HepG2 (cell line): ENCODE results near the gene DAZAP1. TPM values are rescaled to one million over a fixed set of nuclear protein-coding genes. Genes with fewer than 3 reads are reported as not detected.

Source experiments
- E2F1 ChIP-seq: sonication (generic); formaldehyde crosslinking; IDR thresholded peaks from 2 replicates; pipeline ENCODE4 v1.5.0; 2020; ENCODE audit warnings: missing genetic modification reagents
- ELK4 ChIP-seq: sonication (generic); formaldehyde crosslinking; IDR thresholded peaks from 2 replicates; pipeline ENCODE4 v1.9.0; 2021; ENCODE audit warnings: missing genetic modification reagents, borderline replicate concordance
- KIAA2018 ChIP-seq: sonication (generic); formaldehyde crosslinking; IDR thresholded peaks from 2 replicates; pipeline ENCODE4 v1.5.0; 2020; ENCODE audit warnings: mild to moderate bottlenecking, missing genetic modification reagents, borderline replicate concordance
- PHF20 ChIP-seq: sonication (generic); formaldehyde crosslinking; IDR thresholded peaks from 2 replicates; pipeline ENCODE4 v1.5.0; 2020; ENCODE audit warnings: mild to moderate bottlenecking, missing genetic modification reagents
- YEATS2 ChIP-seq: sonication (generic); formaldehyde crosslinking; IDR thresholded peaks from 2 replicates; pipeline ENCODE4 v1.4.0; 2020; ENCODE audit warnings: missing genetic modification reagents, borderline replicate concordance
- ZBTB26 ChIP-seq: IDR thresholded peaks from 2 replicates; pipeline ENCODE4 v1.6.1; 2016; ENCODE audit warnings: missing compliant biosample characterization, missing genetic modification reagents, borderline replicate concordance
- ZBTB7B ChIP-seq: sonication (generic); formaldehyde crosslinking; IDR thresholded peaks from 2 replicates; pipeline ENCODE4 v1.4.0; 2020; ENCODE audit warnings: missing genetic modification reagents
- ZIK1 ChIP-seq: sonication (generic); formaldehyde crosslinking; IDR thresholded peaks from 2 replicates; pipeline ENCODE4 v1.5.0; 2020; ENCODE audit warnings: mild to moderate bottlenecking, low read depth, missing genetic modification reagents, borderline replicate concordance
- ZNF333 ChIP-seq: sonication (generic); formaldehyde crosslinking; IDR thresholded peaks from 2 replicates; pipeline ENCODE4 v1.4.0; 2020; ENCODE audit warnings: mild to moderate bottlenecking, missing genetic modification reagents, borderline replicate concordance
- ZNF460 ChIP-seq: sonication (generic); formaldehyde crosslinking; IDR thresholded peaks from 2 replicates; pipeline ENCODE4 v1.5.1; 2020; ENCODE audit warnings: missing genetic modification reagents, mild to moderate bottlenecking, borderline replicate concordance
- ZNF543 ChIP-seq: sonication (generic); formaldehyde crosslinking; IDR thresholded peaks from 2 replicates; pipeline ENCODE4 v1.4.0; 2020; ENCODE audit warnings: mild to moderate bottlenecking, missing genetic modification reagents
- ZNF770 ChIP-seq: sonication (generic); formaldehyde crosslinking; IDR thresholded peaks from 2 replicates; pipeline ENCODE4 v1.5.0; 2020; ENCODE audit warnings: mild to moderate bottlenecking, missing genetic modification reagents
- polyA plus RNA-seq, 8 experiments: library from polyadenylated mRNA; depleted of rRNA in 3 of 8; stranded (reverse) in 7 of 8; unstranded in 1 of 8; fragments of >200 nt; fragmentation: Illumina TruSeq in 4 of 8; extraction: Trizol in 4 of 8; gene quantifications; 2 replicates each; pipeline versions ENCODE4 v1.2.1 to v1.2.3, GENCODE V29; 2011 to 2016; ENCODE audit warnings: low read depth in 4 of 8, missing spikeins in 1 of 8, mixed read lengths in 1 of 8; ENCODE audit not compliant: insufficient read depth in 1 of 8
- total RNA-seq, 5 experiments: library from RNA; depleted of rRNA; stranded (reverse); fragments of >200 nt; fragmentation: Illumina TruSeq; extraction: Trizol; gene quantifications; 2 replicates each; pipeline ENCODE4 v1.2.3, GENCODE V29; 2016; ENCODE audit warnings: low read depth in 1 of 5

The DAZAP1 gene
- total and polyA plus RNA-seq, 2 of the 13 experiments (the other 11 are each of a cell fraction or from before 2014, with no cell fraction given): 63.3 to 79.2 TPM

- TF ChIP-seq E2F1 (peak; percentile 85), PHF20 (CRISPR knock-in tag) (peak; percentile 91), ZNF543 (peak; percentile 94), ZBTB26 (CRISPR knock-in tag) (peak; percentile 87; the same call in 1 of the 2 replicates), KIAA2018 (CRISPR knock-in tag) (0 out of 2 replicates have a peak, but pooled peaks have one; percentile 93), ZNF460 (CRISPR knock-in tag) (peak; percentile 73; the same call in 1 of the 2 replicates), ZBTB7B (CRISPR knock-in tag) (peak; percentile 51; the same call in 1 of the 2 replicates), ZNF333 (CRISPR knock-in tag) (peak; percentile 70), ZIK1 (peak; percentile 90), ZNF770 (peak; percentile 72), YEATS2 (CRISPR knock-in tag) (peak; percentile 100), ELK4 (peak; percentile 83; the same call in 1 of the 2 replicates)
These were observed 30.9 kb downstream of the DAZAP1 start, which contains the start of gene RPS15 (continued) for GRCh38 chr19:1438035-1438932.
